ENCODE measurements around the gene OR2M2.

OR2M2 gene

GRCh38 chr1:248196965-248197364 is 22.3 kb downstream of the OR2M2 start, which contains the start of gene OR2M3:
Gene OR2M3, plus strand, starts transcription at chr1:248197265. Its CDS starts 5,803 bp downstream, at chr1:248203068.
- TF ChIP-seq TEAD4 (IDR thresholded peaks at IDR 0.05) (no peak), CEBPB (IDR thresholded peaks at IDR 0.05) (no peak)
- TF ChIP-seq, protein P1, sequence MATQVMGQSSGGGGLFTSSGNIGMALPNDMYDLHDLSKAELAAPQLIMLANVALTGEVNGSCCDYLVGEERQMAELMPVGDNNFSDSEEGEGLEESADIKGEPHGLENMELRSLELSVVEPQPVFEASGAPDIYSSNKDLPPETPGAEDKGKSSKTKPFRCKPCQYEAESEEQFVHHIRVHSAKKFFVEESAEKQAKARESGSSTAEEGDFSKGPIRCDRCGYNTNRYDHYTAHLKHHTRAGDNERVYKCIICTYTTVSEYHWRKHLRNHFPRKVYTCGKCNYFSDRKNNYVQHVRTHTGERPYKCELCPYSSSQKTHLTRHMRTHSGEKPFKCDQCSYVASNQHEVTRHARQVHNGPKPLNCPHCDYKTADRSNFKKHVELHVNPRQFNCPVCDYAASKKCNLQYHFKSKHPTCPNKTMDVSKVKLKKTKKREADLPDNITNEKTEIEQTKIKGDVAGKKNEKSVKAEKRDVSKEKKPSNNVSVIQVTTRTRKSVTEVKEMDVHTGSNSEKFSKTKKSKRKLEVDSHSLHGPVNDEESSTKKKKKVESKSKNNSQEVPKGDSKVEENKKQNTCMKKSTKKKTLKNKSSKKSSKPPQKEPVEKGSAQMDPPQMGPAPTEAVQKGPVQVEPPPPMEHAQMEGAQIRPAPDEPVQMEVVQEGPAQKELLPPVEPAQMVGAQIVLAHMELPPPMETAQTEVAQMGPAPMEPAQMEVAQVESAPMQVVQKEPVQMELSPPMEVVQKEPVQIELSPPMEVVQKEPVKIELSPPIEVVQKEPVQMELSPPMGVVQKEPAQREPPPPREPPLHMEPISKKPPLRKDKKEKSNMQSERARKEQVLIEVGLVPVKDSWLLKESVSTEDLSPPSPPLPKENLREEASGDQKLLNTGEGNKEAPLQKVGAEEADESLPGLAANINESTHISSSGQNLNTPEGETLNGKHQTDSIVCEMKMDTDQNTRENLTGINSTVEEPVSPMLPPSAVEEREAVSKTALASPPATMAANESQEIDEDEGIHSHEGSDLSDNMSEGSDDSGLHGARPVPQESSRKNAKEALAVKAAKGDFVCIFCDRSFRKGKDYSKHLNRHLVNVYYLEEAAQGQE (IDR thresholded peaks at IDR 0.05; ENCODE audit: low read depth) = no peak

DNA sequence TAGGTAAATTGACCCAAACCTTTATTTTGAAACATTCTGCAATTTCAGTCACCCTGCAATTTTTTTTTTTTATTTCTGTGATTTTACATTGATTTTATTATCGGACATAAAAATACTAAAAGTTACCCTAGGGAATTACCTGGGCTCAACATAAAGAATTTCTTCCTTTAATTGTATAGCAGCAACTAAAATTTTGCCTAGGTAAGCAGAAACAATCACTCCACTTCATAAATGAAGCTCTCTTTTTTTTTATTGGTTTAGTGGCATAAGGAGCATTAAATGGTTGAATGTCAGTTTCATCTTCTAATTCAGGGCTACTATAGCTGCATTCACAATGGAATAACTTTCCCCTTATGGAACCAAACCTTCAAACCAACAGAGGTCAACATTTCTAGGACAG is 41.3 kb downstream of the OR2M2 start:
- TF ChIP-seq, protein P2, sequence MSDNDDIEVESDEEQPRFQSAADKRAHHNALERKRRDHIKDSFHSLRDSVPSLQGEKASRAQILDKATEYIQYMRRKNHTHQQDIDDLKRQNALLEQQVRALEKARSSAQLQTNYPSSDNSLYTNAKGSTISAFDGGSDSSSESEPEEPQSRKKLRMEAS (IDR thresholded peaks at IDR 0.05) = no peak
- TF ChIP-seq TAF1 (IDR thresholded peaks at IDR 0.05; ENCODE audit: low read depth) (no peak), USF1 (IDR thresholded peaks at IDR 0.05) (no peak), YY1 (IDR thresholded peaks at IDR 0.05; ENCODE audit: low read depth) (no peak), TEAD4 (IDR thresholded peaks at IDR 0.05) (no peak), EP300 (IDR thresholded peaks at IDR 0.05; ENCODE audit: borderline replicate concordance) (no peak), NFIC (IDR thresholded peaks at IDR 0.05) (no peak), EGR1 (IDR thresholded peaks at IDR 0.05) (no peak)
- TF ChIP-seq, protein P1 (IDR thresholded peaks at IDR 0.05; ENCODE audit: low read depth) = no peak

GRCh38 chr1:248225537-248225936 is 50.9 kb downstream of the OR2M2 start:
- TF ChIP-seq EP300 (IDR thresholded peaks at IDR 0.05; ENCODE audit: borderline replicate concordance) = no peak

- no peak for TF ChIP-seq RAD21 (IDR thresholded peaks at IDR 0.05; ENCODE audit: low read depth)
- TF ChIP-seq, protein P1 (IDR thresholded peaks at IDR 0.05; ENCODE audit: low read depth) = no peak
- no peak for TF ChIP-seq CEBPB (IDR thresholded peaks at IDR 0.05)
- TF ChIP-seq NFIC (IDR thresholded peaks at IDR 0.05) = no peak
- no peak for TF ChIP-seq EGR1 (IDR thresholded peaks at IDR 0.05)
- TF ChIP-seq EP300 (IDR thresholded peaks at IDR 0.05; ENCODE audit: borderline replicate concordance) = no peak
- TF ChIP-seq TCF12 (IDR thresholded peaks at IDR 0.05; ENCODE audit: low read depth) = no peak
- TF ChIP-seq ZBTB7A (IDR thresholded peaks at IDR 0.05; ENCODE audit: low read depth) = no peak
- no peak for TF ChIP-seq CREB1 (IDR thresholded peaks at IDR 0.05; ENCODE audit: low read depth)
- TF ChIP-seq, protein P2 (IDR thresholded peaks at IDR 0.05) = no peak
- no peak for TF ChIP-seq YY1 (IDR thresholded peaks at IDR 0.05; ENCODE audit: low read depth)
- no peak for TF ChIP-seq TEAD4 (IDR thresholded peaks at IDR 0.05)
- no peak for TF ChIP-seq TAF1 (IDR thresholded peaks at IDR 0.05; ENCODE audit: low read depth)
Measured at GRCh38 chr1:248229360-248229908, 54.8 kb downstream of the OR2M2 start.
